GM18861 (cell line): Measurements from ENCODE around the gene HOXA10.

Experiments used
- ATAC-seq: cut with Tn5 transposase; IDR thresholded peaks from one replicate; pipeline ENCODE4 v1.9.1; 2021; ENCODE audit not compliant: unreplicated experiment

Gene HOXA10

DNA sequence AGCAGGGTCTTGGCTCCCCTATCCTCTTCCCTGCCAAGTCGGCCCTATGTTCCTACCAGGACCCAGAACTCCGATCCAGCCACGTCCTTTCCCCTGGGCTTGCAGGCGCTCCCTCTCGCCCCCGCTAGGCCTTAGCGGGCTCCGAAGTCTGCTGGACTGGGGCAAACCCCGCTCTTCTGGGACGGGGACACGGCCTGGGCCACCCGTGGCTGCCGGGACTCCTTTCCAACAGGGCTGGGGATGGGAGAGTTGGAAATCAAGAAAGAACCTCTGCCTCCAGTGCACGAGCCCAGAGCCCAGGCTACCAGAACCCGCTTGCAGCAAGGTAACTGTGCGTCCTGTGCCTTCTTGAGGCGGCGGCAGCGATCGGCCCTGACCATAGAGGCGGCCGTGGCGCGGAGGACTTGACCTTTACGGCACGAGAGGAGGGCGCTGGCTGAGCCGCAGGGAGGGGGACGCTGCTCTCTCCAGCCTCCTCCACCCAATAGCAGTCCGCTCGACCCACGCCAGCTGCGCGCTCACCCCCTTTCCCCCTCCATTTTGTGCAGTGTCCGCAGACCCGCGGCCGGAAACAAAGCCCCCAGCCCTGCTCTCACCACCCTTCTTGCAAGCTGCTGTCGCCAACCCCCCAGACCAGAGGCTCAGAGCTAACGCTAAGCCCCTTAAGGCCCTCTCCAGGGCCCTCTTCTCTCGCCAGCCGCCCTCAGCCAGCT, 17.9 kb upstream of the HOXA10 start:
- ATAC-seq: no peak

DNA sequence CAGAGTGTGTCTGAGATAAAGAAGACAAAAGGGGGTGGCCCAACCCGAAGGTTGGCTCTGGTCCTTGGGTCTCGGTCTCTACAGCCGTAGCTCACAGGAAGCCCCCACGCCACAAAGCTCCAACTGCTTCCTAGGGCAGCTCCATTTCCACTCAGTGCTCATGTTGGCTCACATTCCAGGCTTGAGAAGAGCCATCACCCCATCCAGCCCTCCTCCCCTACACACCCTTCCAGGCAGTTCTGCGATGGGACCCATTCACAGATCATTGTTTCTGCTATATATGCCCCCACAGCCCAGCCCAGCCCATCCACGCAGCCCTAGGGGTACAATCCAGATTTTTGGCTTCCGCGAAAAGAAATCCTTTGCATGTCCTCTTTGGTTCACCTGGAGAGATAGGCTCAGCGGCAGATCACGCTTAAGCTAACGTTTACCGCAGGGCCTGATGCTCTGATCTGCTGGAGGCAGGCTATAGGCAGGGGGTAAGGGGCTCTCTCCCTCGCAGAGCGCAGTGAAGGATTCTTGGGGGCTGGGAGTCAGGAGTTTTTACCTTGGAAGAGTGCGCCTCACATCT, 17.1 kb upstream of the HOXA10 start:
- ATAC-seq: no peak

DNA sequence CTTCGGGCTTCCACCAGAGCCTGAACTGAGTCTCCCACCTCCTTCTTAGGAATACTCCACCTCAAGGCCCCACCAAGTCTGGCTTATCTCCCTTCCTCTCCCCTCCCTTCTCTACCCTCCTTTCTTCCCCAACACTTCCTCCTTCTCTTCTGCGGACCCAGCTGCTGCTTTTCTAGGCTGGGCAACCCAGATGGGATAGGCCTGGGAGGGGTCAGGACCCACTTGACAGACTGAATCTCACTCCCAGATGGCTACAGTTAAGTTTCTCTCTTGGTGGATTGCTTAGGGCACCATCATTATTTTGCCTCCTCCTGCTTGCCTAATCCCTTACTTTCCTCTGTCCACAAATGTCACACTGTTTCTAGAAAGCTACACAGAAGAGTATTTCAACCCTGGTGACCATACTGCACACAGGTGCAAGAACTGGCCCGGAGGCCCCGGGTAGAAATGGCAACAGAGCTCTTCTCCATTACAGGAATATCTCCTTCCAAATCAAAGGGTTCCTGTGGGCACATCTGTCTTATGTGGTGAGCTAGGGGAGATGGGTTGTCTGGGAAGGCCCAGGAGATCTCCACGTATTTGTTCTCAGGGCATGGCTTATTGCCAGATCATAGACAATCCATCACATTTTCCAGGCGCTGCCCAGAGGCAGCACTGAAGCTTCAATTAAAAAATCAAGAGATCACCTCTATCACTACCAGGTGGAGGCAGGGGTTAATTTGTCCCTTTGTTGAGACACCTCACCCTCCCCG, 16.1 kb upstream of the HOXA10 start:
- ATAC-seq: no peak

DNA sequence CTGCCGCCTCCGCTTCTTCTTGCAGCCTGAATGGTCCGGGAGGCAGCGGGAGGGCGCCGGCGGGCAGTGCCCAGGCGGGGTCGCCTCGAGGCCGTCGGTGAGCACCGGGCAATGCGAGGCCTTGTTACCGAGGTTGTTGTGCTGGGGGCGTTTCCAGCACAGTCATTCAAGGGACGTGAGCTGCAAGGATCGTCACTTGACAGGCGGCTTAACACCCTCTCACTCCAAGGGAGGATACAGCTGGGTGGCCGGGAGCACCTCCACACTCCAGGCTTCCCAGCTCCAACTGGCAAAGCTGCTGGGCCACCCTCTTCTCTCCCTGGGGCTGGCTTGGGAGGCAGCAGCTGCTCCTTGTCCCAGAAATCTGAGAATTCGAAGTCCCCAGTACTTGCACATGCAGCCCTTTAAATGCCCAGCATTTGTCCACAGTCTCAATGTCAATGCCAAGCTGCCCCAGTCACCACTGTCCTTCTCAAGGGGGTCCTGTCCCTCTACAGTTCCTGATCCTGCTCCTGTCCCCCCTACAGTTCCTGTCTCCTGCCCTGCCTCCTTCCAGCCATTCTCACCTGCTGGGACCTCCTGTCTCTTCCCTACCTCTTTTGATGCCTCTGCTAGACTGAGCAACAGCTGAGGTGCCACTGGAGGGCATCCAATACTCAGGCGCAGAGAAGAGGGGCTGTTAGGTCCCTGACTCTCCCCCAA, 15.3 kb upstream of the HOXA10 start:
- no peak for ATAC-seq

DNA sequence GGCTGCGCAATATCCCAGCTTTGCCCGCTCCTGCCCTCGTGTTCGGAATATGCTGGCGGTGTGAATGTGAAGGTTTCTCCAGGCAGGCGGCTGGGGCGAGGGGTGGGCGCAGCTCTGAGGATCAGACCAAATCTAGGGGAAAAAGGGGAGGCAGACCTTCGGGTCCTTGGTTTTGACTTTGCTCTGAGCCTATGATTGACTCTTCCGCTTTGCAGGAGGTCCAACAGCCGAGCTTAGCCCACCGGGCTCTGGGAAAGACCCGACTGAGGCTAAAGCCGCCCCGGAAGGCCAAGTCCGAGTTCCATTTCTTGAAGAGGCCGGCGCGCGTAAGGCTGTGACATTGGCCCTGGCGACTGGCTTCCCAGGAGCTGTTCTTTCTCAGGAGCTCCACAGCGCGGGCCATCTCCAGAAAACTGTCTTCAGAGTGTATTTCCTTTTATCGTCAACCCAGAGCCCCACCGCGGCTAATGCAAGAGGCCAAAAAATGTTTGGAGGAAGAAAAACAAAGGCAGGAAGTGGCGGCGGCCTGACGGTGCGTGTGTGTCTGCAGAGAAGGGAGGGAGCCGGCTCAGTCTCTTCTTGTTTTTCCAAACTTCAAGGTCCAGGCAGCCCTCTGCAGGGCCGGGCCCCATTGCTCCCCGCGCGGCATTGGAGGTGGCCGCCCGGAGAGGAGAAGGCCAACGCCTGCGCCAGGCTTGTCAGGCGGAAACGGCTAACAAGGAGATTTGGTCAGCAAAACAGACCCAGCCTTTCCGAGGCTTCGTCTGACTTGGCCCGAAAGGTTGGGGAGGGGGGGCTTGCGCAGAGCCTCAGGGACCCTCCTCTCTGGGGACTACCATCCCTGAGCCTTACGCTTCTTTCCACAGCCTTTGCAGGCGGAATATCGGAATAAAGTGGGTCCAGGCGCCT, 14.5 kb upstream of the HOXA10 start:
- ATAC-seq: no peak

DNA sequence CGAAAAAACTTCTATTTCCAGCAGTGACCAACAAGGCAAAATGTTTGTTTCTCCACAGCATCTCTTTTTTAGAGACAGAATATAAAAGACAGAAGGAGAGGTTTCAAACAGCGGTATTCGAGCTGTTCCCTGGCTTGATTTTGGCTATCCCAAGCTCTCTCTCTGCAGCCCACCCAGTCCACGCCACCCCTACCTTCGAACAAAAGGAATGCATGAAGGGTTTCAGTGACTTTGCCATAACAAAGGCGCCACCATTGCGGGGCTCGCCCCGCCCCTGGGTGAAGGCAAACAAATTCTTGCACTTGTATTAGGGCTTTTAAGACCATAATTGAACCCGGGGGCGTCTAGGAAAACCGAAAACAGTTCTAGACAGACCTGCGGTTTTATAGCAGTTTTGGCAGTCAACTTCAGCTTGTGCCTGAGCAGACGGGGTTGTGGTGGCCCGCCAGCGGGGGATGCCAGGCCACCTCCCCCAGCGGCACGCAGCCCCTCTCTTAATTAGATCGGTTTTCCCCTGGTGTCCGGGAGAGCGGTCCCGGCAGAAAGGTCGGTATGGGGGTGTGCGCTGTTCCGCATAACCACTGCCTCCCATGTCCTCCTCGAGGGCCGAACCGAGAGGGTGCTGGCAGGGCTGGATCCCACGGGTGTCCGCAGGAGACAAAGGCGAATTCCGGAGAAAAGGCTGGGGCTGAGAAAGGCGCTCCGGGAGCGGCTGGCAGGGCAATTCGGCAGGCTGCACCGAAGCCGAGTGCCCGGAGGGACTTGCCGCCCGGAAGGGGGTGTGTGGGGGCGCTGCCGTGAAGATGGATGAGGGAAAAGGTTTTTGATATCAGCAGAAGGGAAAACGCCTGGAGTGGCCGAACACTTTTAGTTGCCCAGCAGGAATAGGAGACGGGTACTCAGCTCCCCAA, 13.6 kb upstream of the HOXA10 start:
- ATAC-seq: no peak

DNA sequence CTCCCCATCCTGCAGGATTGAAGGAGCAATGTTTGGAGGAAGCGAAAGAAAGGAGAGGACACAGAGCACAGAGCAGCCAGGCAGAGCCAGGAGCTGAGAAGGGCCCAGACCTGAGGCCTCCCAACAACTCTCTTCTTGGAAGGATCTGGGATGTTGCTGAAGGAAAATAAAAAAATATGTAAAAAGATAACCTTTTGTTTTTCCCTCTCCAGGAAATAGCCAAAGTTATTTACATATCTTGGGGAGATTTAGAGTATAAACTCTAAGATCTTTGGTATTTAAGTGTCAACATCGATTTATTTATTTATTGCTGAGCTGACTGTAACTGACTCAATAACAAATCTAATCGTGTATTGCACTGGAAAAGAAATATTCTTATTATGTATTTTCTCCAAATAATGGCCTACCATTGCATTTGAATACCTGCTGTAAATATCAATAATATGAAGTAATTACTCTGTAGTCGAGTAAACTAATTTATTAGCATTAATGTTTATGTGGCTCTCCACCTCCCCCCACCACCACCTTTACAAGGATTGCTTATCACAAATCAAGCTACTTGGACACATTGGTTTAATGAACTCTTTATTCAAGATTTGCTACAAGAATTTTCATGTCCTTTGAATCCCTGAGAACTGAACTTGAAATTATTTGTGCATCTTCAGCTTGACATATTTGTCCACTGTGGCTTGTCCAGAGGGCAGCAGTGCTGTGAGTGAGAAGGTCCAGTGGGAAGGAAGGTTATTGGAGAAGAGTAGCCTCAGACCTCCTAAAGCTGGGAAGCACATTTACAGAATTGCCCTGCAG, 12.8 kb upstream of the HOXA10 start:
- no peak for ATAC-seq

DNA sequence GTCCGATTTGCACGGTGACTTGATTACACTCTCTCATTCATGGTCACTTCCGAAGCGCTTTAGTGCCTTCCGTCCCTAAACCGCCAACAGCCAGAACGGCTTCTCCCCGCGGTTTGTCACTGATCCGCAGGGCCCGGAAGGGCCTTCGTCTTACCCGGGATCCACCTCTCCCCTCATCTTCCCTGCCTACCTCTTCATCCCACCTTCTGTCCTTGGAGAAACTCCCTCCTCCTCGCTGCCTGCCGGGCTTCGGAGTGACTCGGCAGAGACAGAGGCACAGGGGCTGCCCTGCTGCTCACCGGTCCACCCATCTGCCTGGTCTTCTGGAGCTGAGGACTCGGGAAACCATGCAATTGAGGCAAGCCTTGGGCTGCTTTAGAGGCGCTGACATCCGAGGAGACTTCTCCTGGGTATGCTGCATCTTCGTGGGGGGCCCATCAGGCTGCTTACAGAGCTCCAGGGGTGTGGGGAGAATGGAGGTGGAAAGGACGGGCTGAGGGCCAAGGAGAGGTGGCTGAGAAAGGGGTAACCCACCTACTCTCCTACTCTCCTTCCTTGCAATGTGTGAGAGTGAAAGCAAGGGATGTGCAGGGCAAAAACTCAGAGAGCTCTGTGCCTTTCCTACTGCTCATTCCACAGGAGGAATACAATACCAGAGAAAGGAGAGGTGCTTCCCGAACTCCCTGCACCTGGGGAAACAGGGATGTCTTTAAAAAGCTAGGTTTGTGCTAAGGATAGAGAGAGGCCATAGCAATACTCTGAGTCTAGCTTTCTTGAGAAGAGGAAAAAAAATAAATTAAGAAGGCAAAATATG, 11.9 kb upstream of the HOXA10 start:
- no peak for ATAC-seq

DNA sequence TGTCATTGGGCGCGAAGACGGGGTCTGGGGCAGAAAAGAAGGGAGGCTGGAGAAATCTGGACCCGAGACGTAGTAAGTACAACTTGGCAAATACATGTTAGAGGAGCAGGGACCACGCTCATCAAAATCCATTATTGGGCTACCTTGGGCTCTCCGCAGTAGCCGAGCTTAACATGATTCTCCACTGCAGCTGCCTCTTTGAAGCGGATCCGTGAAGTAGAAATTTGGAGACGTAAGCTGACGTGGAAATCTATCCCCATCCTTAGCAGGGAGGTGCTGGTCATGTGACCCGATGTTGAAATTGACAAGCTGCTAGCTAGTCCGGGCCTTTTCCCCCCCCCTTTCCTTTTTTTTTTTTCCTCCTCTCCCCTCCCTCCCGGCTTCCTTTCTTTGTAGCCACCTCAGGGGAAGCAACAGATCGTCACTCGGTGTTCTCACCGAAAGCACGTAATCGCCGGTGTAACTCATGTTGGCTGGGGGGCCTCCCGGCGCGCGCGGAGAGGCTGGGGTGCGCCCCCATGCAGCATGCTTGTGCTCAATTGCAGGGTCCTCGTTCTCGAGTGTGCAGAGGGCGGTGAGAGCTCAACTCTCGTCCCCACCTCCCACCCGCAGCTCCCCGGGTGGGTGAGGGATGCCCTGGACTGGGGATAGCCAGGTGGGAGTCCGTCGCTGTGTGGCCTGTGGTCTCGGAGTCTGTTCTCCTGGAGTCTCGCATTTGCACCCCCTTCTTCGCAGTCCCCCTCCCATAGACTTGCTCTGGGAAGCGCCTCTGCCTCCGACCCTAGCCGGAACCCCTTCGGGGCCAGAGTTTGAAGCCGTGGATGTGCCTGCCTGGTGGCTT, 11.1 kb upstream of the HOXA10 start, which contains the start of gene HOXA11:
Gene HOXA11 (minus strand): TSS at position 220 of the 841 bp plus-strand sequence. CDS start 88 bp downstream, at position 132.
- ATAC-seq: no peak

DNA sequence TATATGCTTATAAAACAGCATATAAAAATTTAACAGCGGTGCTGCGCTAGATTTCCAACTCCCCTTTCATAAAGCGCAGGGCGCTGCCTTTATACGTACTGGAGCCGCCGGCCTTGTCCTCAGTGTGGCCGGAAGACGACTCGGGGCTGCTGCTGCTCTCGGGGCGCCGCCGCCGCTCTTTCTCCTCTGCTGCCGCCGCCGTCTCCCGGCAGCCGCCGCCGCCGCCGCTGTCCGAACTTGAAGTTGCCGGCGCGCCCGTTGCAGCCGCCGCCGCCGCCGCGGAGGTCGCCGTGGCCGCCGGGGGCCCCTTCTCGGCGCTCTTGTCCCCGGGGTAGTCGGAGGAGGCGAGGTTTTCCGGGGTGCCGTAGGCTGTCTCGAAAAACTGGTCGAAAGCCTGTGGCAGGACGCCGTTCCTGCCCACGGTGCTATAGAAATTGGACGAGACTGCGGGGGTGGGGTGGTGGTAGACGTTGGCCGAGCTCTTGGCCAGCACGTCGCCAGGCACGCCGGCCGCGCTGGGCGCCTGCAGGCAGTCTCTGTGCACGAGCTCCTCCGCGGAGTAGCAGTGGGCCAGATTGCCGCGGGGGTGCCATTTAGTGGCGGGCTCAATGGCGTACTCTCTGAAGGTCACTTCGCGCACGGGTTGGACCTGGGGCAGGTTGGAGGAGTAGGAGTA, 10.4 kb upstream of the HOXA10 start:
- no peak for ATAC-seq

DNA sequence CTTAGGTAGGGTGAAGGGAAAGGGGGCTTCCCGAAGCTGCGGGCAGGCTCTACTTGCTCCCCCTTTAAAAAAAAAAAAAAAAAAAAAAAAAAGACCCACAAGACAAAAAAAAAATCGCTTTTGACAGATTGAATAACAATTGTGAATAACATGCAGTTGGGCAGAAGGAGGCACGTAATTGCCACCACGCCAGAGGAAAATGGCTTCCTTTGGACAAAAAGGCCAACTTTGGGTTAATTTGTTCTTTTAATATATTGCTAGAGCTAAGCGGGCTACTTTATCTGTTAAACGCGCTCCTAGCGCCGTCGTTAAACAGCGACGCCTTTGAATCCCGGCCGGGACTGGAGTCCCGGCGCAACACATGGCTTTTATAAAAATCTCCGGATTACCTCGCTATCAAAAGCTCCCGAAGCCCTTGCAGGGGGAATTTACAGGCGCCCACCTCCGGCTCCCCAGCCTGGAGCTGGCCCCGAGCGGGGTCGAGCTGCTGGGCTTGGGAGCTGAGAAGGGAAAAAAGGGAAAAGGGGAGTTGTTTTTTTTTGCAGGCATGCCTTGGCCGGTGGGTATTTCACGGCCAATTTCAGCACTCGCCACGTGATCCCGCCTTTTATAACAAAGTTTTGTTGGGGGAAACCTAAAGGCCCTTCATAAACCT, 9.7 kb upstream of the HOXA10 start:
- ATAC-seq: no peak

DNA sequence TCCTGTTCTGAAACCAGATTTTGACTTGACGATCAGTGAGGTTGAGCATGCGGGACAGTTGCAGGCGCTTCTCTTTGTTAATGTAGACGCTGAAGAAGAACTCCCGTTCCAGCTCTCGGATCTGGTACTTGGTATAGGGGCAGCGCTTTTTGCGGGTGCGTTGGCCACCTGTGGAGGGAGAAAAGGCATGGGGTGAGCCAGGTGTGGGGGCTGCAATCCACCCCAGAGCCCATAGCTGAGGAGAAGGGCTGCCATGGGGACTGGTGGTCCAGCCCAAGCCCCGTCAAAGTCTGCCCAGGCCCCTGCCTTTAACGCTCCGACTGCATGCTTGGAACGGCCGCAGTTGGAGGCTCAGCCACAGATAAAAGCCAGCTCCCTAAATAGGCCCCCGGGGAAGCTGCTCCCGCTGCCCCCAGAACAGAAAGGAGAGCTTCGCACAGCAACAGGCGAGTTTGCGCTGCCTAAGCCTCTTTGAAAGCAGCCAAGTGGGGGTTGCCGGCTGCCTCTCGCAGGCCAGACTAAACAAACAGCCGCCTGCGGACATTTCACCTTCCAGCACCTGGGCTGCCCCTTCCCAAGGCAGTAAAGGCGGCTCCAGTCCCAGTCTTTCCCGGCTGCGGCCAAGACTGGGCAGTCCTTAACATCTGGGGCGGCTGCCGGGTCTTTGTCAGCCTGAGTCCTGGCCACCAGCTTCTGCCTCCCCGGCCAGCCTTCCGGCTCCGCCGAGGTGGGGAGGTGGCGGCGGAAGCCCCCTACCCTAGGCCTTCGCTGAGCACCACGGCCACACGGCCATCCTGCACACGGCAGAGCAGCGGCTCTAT, 9.0 kb upstream of the HOXA10 start:
- ATAC-seq: no peak

DNA sequence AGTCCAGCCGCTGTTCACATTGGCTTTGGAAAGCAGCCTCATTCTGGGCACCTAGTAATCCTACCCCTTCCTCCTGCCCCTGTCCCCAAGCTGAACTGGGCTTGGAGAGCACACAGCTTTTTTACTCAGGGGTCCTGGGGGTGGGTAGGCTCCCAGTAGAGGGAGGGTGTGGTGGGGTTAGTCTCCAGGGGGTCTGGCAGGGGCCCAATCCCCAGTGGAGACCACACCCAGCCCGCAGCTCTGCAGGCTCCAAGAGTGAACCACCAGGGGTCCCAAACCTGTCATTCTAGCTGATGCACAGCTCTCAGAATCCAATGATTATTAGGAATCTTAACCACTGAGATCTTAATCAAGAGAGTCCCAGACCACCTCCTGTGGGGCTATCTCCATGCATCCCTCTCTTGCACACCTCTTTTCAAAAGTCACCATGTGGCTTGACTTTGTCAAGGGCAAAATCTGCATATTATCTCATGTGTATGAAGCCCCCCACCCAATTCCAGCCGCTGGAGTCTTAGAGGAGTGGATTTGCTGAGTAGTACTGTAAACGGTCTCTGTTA, 8.2 kb upstream of the HOXA10 start:
- ATAC-seq: no peak

DNA sequence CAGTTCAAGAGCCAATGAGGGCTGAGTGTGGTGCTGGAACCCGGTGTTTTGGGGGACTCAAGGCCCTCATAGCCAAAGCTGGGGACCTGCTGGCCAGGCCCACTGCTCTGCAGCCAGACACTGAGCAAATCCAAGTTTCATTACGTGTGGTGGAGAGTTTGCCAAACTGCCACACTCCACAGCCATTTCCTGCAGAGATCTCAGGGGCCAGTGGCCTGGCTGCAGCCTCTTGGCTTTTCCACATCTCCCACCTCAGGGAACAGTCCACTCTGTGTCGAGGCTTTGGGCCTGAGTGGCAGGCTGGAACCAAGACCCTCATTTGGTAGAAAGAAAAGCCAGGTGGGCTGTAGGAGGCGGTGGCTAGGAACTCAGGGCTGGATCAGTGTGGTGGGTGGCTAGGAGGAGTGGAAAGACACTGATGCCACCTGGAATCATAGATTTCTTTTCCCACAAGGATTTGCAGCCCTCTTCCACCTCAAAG, 7.7 kb upstream of the HOXA10 start:
- no peak for ATAC-seq
